OCI-M1 (cell line): ENCODE data around the gene SLC25A2.
"Not testable (repeated sequence)": the region's sequence is repeated elsewhere in the genome, so short reads cannot be mapped to it uniquely, and the experiment has no call there.

Experiments used
- DNase-seq: peaks from one replicate; lab custom pipeline; 2025; lab: John Stamatoyannopoulos, UW

Gene SLC25A2

GRCh38 chr5:141303756-141304155 is at the start of gene SLC25A2:
Gene SLC25A2 (minus strand): TSS chr5:141304049. CDS start chr5:141303865, 184 bp downstream.
- DNase-seq = no peak

DNA sequence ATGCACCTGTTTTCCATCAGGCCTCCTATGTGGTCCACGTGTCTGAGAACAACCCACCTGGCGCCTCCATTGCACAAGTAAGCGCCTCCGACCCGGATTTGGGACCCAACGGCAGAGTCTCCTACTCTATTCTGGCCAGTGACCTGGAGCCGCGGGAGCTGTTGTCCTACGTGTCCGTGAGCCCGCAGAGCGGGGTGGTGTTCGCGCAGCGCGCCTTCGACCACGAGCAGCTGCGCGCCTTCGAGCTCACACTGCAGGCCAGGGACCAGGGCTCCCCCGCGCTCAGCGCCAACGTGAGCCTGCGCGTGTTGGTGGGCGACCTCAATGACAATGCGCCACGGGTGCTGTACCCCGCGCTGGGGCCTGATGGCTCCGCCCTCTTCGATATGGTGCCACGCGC is 47.7 kb upstream of the SLC25A2 start:
- DNase-seq = no peak

DNA sequence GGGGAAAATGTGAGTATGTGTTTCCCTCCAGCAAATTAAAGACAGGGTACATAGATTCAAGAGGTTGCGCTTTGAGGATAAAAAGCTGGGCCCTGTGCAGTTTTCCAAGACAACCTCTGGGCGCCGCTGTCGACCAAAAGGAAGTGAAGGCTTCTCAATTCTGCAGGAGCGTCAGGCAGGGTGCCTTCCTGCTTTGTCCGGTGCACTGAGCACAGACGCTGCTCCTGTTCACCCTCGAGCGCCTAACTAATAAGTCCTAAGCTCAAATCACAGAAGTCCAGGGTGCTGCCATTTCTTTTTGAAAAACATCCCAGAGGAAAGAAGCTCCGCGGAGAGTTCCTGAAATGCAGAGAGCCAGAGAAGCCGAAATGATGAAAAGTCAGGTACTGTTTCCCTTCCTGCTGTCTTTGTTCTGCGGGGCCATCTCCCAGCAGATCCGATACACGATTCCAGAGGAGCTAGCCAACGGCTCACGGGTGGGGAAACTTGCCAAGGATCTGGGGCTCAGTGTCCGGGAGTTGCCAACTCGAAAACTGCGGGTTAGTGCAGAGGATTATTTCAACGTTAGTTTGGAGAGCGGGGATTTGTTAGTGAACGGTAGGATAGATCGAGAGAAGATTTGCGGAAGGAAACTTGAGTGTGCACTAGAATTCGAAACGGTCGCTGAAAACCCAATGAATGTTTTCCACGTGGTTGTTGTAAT is 46.2 kb upstream of the SLC25A2 start, which contains the start of gene PCDHGB1:
PCDHGB1 (plus strand) TSS at position 183 of the 703 bp plus-strand sequence; CDS start at position 345, 162 bp downstream.
- peak; percentile 82 for DNase-seq

GRCh38 chr5:141346017-141346416 is 42.2 kb upstream of the SLC25A2 start:
- DNase-seq = not testable (repeated sequence)

- no peak for DNase-seq
These were observed 41.5 kb upstream of the SLC25A2 start for GRCh38 chr5:141345327-141345726.

DNA sequence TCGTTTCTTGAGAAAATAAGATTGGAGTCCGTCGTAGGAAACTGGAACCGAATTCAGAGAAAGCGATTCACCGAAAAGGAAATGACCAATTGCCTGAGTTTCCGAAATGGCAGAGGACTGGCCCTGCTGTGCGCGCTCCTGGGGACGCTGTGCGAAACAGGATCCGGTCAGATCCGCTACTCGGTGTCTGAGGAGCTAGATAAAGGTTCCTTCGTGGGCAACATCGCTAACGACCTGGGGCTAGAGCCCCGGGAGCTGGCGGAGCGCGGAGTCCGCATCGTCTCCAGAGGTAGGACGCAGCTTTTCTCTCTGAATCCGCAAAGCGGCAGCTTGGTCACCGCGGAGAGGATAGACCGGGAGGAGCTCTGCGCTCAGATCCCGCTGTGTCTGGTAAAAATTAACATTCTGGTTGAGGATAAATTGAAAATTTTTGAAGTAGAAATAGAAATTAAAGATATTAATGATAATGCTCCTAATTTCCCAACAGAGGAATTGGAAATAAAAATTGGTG is 40.2 kb upstream of the SLC25A2 start:
- DNase-seq = no peak

DNA sequence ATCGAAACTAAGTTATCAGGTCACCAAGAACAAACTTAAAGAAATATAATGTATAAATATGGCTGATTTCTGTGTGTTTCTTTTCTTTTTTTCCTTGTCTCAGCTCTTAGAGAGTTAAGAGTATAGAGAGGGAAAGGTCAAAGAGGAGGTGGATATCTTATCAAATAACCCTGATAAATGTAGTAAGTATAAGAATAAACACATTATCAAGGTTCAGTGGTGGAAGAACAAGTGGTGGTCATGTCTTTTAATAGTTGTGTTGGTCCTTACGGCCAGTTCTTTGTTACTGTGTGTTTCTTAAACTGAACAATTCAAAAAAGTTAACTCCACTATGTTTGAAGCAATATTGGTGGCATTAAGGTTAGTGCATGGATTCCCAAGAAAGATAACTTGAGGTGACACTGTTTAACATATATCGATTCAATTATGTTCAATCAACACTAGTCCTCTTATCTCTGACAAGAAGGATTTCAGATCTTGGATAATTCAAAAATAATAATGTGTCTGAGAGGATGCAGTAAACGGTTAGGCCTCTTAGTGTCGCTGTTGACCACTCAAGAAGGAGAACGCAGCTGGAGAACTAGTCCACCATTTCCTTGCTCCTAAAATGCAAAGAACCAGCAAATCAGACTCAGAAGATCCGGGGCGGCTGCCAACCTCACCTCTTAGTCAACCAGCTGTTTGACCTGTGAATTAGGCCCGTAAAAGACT is 39.5 kb upstream of the SLC25A2 start, which contains the start of gene PCDHGA3:
PCDHGA3 (plus strand) TSS at position 588 of the 711 bp plus-strand sequence. CDS start 205 bp downstream, outside the sequence.
- DNase-seq = peak; percentile 43

- DNase-seq = no peak
These were observed 38.9 kb upstream of the SLC25A2 start for GRCh38 chr5:141342773-141343172.

DNA sequence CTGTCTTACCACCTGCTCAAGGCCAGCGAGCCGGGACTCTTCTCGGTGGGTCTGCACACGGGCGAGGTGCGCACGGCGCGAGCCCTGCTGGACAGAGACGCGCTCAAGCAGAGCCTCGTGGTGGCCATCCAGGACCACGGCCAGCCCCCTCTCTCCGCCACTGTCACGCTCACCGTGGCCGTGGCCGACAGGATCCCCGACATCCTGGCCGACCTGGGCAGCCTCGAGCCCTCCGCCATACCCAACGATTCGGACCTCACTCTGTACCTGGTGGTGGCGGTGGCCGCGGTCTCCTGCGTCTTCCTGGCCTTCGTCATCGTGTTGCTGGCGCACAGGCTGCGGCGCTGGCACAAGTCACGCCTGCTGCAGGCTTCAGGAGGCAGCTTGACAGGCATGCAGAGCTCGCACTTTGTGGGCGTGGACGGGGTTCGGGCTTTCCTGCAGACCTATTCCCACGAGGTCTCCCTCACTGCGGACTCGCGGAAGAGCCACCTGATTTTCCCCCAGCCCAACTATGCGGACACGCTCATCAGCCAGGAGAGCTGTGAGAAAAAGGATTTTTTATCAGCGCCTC is 37.0 kb upstream of the SLC25A2 start:
- not testable (repeated sequence) for DNase-seq

GRCh38 chr5:141338538-141339306 is 34.9 kb upstream of the SLC25A2 start, which contains the start of gene PCDHGA2:
Gene PCDHGA2 (plus strand): TSS chr5:141338760.
- DNase-seq = peak; percentile 24

GRCh38 chr5:141332571-141332970 is 28.7 kb upstream of the SLC25A2 start:
- DNase-seq = not testable (repeated sequence)

- peak; percentile 47 for DNase-seq
These were observed 26.6 kb upstream of the SLC25A2 start, which contains the start of gene PCDHGA1 for GRCh38 chr5:141330299-141331080. Gene PCDHGA1 (plus strand): TSS chr5:141330514.

- DNase-seq = no peak
These were observed 24.4 kb upstream of the SLC25A2 start for GRCh38 chr5:141328231-141328630.

GRCh38 chr5:141326088-141326854 is 22.4 kb upstream of the SLC25A2 start:
- DNase-seq = peak; percentile 81

DNA sequence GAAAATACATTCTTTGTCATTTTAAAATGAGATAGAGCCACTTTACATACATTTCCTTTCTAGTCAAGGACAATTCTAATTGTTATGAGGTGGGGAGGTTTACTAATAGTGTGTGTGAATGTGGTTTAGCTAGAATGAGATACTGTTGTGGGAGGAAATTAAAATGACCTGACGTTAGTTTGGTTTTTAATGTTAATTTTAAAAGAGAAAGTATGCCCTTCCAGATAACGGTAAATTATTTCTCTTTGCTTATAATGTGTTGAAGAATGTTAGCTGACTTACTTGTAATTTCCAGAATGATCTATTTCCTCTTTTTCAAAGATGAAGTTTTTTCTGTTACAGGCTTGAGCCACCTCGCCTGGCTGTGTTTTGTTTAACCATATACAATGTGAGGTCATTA is 18.4 kb upstream of the SLC25A2 start:
- DNase-seq = no peak

- DNase-seq = peak; percentile 96
These were observed 16.6 kb upstream of the SLC25A2 start, which contains the start of gene TAF7 for GRCh38 chr5:141320225-141321169. Gene TAF7 (minus strand): TSS chr5:141320784. CDS start chr5:141320044, 740 bp downstream.

GRCh38 chr5:141319699-141320098 is 15.8 kb upstream of the SLC25A2 start:
- no peak for DNase-seq

- no peak for DNase-seq
These were observed 15.4 kb upstream of the SLC25A2 start for GRCh38 chr5:141319202-141319601.

GRCh38 chr5:141316963-141317362 is 13.1 kb upstream of the SLC25A2 start:
- DNase-seq = not testable (repeated sequence)
